ENCODE data around the gene IGF2.

IGF2 gene

GRCh38 chr11:2138068-2138430 is 1.1 kb downstream of the IGF2 start:
- H3K4me3 ChIP-seq (ENCODE audit: low read depth, low read length): no peak overlapping the region; the same call in 1 of the 2 replicates

GRCh38 chr11:2137202-2138067 is 1.8 kb downstream of the IGF2 start:
- CTCF ChIA-PET: interaction anchor here (0.6 to 9.2 kb wide), 2 partner anchors 13 to 485 kb away, joined by 3 to 70 read pairs; no protein-coding TSS in a partner anchor
- H3K4me3 ChIP-seq (ENCODE audit: low read depth, low read length): 0 out of 2 replicates have a peak overlapping the region, but pooled peaks have one; percentile 6
- TF ChIP-seq CTCF (IDR thresholded peaks at IDR 0.05; ENCODE audit: insufficient read depth, low read length, missing control alignments): no peak
- DNase-seq (ENCODE audit: low read depth, low spot score): no peak
- POLR2A ChIA-PET: interaction anchor here (1.2 kb wide), 1 partner anchor 40 kb away, joined by 3 read pairs; no protein-coding TSS in a partner anchor

More at GRCh38 chr11:2138068-2138430, 1.1 kb downstream of the IGF2 start:
- ChIA-PET CTCF (interaction anchor here (1.0 to 9.2 kb wide), 2 partner anchors 12 to 101 kb away, joined by 3 to 70 read pairs; no protein-coding TSS in a partner anchor), POLR2A (no interaction called here)
- no peak for DNase-seq (ENCODE audit: low read depth, low spot score)
- TF ChIP-seq CTCF (IDR thresholded peaks at IDR 0.05; ENCODE audit: insufficient read depth, low read length, missing control alignments): no peak

- H3K4me3 ChIP-seq (ENCODE audit: low read depth, low read length): no peak overlapping the region
- CTCF ChIA-PET: interaction anchor here (0.6 to 9.2 kb wide), 2 partner anchors 13 to 484 kb away, joined by 3 to 70 read pairs; no protein-coding TSS in a partner anchor
- no peak for DNase-seq (ENCODE audit: low read depth, low spot score)
- TF ChIP-seq CTCF (IDR thresholded peaks at IDR 0.05; ENCODE audit: insufficient read depth, low read length, missing control alignments): no peak
- POLR2A ChIA-PET: interaction anchor here (1.2 kb wide), 1 partner anchor 40 kb away, joined by 3 read pairs; no protein-coding TSS in a partner anchor
Measured at GRCh38 chr11:2136952-2137201, 2.3 kb downstream of the IGF2 start.

GRCh38 chr11:2136209-2136951 is 2.8 kb downstream of the IGF2 start:
- no peak for TF ChIP-seq CTCF (IDR thresholded peaks at IDR 0.05; ENCODE audit: insufficient read depth, low read length, missing control alignments)

GRCh38 chr11:2135648-2136201 is 3.5 kb downstream of the IGF2 start:
- H3K4me3 ChIP-seq (ENCODE audit: low read depth, low read length): no peak overlapping the region
- ChIA-PET CTCF (interaction anchor here (1.2 to 9.2 kb wide), 2 partner anchors 14 to 99 kb away, joined by 4 to 70 read pairs; no protein-coding TSS in a partner anchor), POLR2A (no interaction called here)
- TF ChIP-seq CTCF (IDR thresholded peaks at IDR 0.05; ENCODE audit: insufficient read depth, low read length, missing control alignments): no peak
- DNase-seq (ENCODE audit: low read depth, low spot score): no peak

More at GRCh38 chr11:2136209-2136951, 2.8 kb downstream of the IGF2 start:
- ChIA-PET POLR2A (interaction anchor here (1.2 kb wide), 1 partner anchor 39 kb away, joined by 3 read pairs; no protein-coding TSS in a partner anchor), CTCF (interaction anchor here (0.6 to 9.2 kb wide), 2 partner anchors 14 to 484 kb away, joined by 3 to 70 read pairs; no protein-coding TSS in a partner anchor)
- DNase-seq (ENCODE audit: low read depth, low spot score): no peak
- H3K4me3 ChIP-seq (ENCODE audit: low read depth, low read length): no peak overlapping the region

Measured in AG04449 (cell line).